Endothelial cell of umbilical vein (primary cell): Measurements from ENCODE around the gene FNDC3A. TPM values are rescaled to one million over a fixed set of nuclear protein-coding genes. Genes with fewer than 3 reads are reported as not detected.

Experiments
- BruUV-seq: library from RNA; stranded (reverse); fragments of 400-500 nt; replicated peaks from 2 replicates; lab custom pipeline; 2021; lab: Mats Ljungman, UMichigan
- CTCF ChIA-PET: fragments of 300-600, 350-600 bp; sonication (Branson Sonifier 250); formaldehyde crosslinking; loops from one replicate; lab custom pipeline; 2021; ENCODE audit warnings: antibody characterized with exemption, inconsistent platforms; lab: Charles Lee
- POLR2A ChIA-PET: fragments of 300-600, 350-600 bp; sonication (Branson Sonifier 250); formaldehyde crosslinking; loops from one replicate; lab custom pipeline; 2021; ENCODE audit warnings: antibody characterized with exemption, inconsistent platforms; lab: Charles Lee
- DNase-seq: peaks from one replicate; pipeline ENCODE4 v3.0.0-alpha.2; 2011; ENCODE audit warnings: low read depth, low spot score
- FAIRE-seq: peaks from 2 replicates; lab custom pipeline; 2011; peaks lifted over from hg19 to GRCh38; lab: Jason Lieb, UNC
- H2AFZ ChIP-seq: 2 replicates; pipeline ENCODE4 v1.6.0; 2012; ENCODE audit warnings: low read depth, low read length, control low read depth, inconsistent platforms
- H3K27ac ChIP-seq: 2 replicates; pipeline ENCODE4 v1.5.1; 2011; ENCODE audit warnings: low read depth, mild to moderate bottlenecking, control low read depth, low read length, moderate library complexity; ENCODE audit not compliant: insufficient read depth
- H3K27me3 ChIP-seq, 2 experiments: 2 replicates each; pipeline versions ENCODE4 v1.6.0 to v1.6.1; 2011; ENCODE audit warnings: low read length in 2 of 2, mixed read lengths in 1 of 2; ENCODE audit not compliant: control insufficient read depth in 2 of 2, insufficient read depth in 2 of 2
- H3K36me3 ChIP-seq, 2 experiments: 2 replicates in 1 of 2; 3 replicates in 1 of 2; pipeline ENCODE4 v1.5.1; 2011; ENCODE audit warnings: low read length in 2 of 2, mild to moderate bottlenecking in 1 of 2, moderate library complexity in 1 of 2; ENCODE audit not compliant: control insufficient read depth in 2 of 2, insufficient read depth in 2 of 2; ENCODE audit errors: extremely low read depth in 1 of 2
- H3K4me1 ChIP-seq: 3 replicates; pipeline ENCODE4 v1.5.1; 2011; ENCODE audit warnings: mild to moderate bottlenecking, low read length; ENCODE audit not compliant: control insufficient read depth, insufficient read depth; ENCODE audit errors: extremely low read depth
- H3K4me2 ChIP-seq: 2 replicates; pipeline ENCODE4 v1.6.1; 2011; ENCODE audit warnings: low read length, control low read depth, mixed read lengths; ENCODE audit not compliant: insufficient read depth
- H3K4me3 ChIP-seq, 3 experiments: fragments of 200-600 bp in 1 of 3; sonication (generic), shearing (Covaris generic) in 1 of 3; replicated peaks in 1 of 3; 2 replicates each; pipeline ENCODE4 v1.5.1; 2011 to 2016; ENCODE audit warnings: control low read depth in 3 of 3, low read length in 3 of 3, mild to moderate bottlenecking in 2 of 3, inconsistent platforms in 1 of 3, low read depth in 1 of 3, moderate library complexity in 1 of 3; ENCODE audit not compliant: insufficient read depth in 1 of 3
- H3K79me2 ChIP-seq: 2 replicates; pipeline ENCODE4 v1.6.0; 2012; ENCODE audit warnings: low read length, inconsistent platforms; ENCODE audit not compliant: control insufficient read depth, insufficient read depth
- H3K9ac ChIP-seq: replicated peaks from 2 replicates; pipeline ENCODE3; 2011; ENCODE audit warnings: low read length, control low read depth; ENCODE audit not compliant: insufficient read depth; ENCODE audit errors: extremely low read depth
- H3K9me1 ChIP-seq: replicated peaks from 3 replicates; pipeline ENCODE4 v1.6.0; 2011; ENCODE audit warnings: mild to moderate bottlenecking, low read length; ENCODE audit not compliant: control insufficient read depth, insufficient read depth; ENCODE audit errors: extremely low read depth
- H3K9me3 ChIP-seq: replicated peaks from 2 replicates; pipeline ENCODE4 v1.5.1; 2012; ENCODE audit warnings: low read length, inconsistent platforms; ENCODE audit not compliant: control insufficient read depth, insufficient read depth
- H4K20me1 ChIP-seq: replicated peaks from 2 replicates; pipeline ENCODE3; 2011; ENCODE audit warnings: mild to moderate bottlenecking, low read length; ENCODE audit not compliant: control insufficient read depth, insufficient read depth; ENCODE audit errors: extremely low read depth
- EZH2 ChIP-seq: IDR thresholded peaks from 2 replicates; pipeline ENCODE4 v1.6.1; 2012; ENCODE audit warnings: borderline replicate concordance, low read depth, mild to moderate bottlenecking, moderate library complexity, low read length, inconsistent platforms; ENCODE audit not compliant: severe bottlenecking
- FOS ChIP-seq: IDR thresholded peaks from 2 replicates; pipeline ENCODE4 v1.6.1; 2011; ENCODE audit warnings: mild to moderate bottlenecking, low read length, moderate library complexity, borderline replicate concordance; ENCODE audit not compliant: insufficient read depth
- JUN ChIP-seq: IDR thresholded peaks from 2 replicates; pipeline ENCODE4 v1.6.1; 2011; ENCODE audit warnings: borderline replicate concordance, low read depth; ENCODE audit not compliant: insufficient read length, insufficient read depth
- MYC ChIP-seq: IDR thresholded peaks from one replicate; pipeline ENCODE4 v1.6.1; 2011; ENCODE audit warnings: mild to moderate bottlenecking, low read depth, low read length
- POLR2A ChIP-seq: IDR thresholded peaks from 2 replicates; pipeline ENCODE4 v1.6.1; 2012; ENCODE audit warnings: low read depth, mild to moderate bottlenecking, control low read depth, low read length
- POLR2AphosphoS5 ChIP-seq: IDR thresholded peaks from 2 replicates; pipeline ENCODE4 v1.6.1; 2012; ENCODE audit warnings: low read depth, mild to moderate bottlenecking, control low read depth, low read length, moderate library complexity; ENCODE audit not compliant: insufficient read depth
- dilution Hi-C: fragments of 300-500 bp; cut with MboI; formaldehyde crosslinking; loops from one replicate; pipeline ENCODE4 v1.15.0; 2019; ENCODE audit warnings: low sequenced_read_pairs; ENCODE audit not compliant: extremely low pct_ligation_motif_present
- intact Hi-C: fragments of 100-400 bp; cut with micrococcal nuclease; formaldehyde crosslinking; loops from one replicate; pipeline ENCODE4 v1.10.0; 2022
- polyA plus RNA-seq, 4 experiments: library from polyadenylated mRNA; depleted of rRNA in 3 of 4; stranded (reverse) in 3 of 4; unstranded in 1 of 4; fragments of >200 nt; gene quantifications; 2 replicates each; pipeline versions ENCODE4 v1.2.1 to v1.2.3, GENCODE V29; 2011 to 2012; ENCODE audit warnings: missing spikeins in 1 of 4
- total RNA-seq: library from RNA; stranded (reverse); gene quantifications from 2 replicates; pipeline ENCODE4 v1.2.3, GENCODE V29; 2021
- TF ChIP-seq, protein P1 (sequence below), 2 donors: IDR thresholded peaks; 1 replicate in 1 of 2; 2 replicates in 1 of 2; pipeline ENCODE4 v1.5.1; 2011; ENCODE audit warnings: low read length in 2 of 2, mild to moderate bottlenecking in 2 of 2, moderate library complexity in 2 of 2, control low read depth in 1 of 2, inconsistent platforms in 1 of 2, low read depth in 1 of 2; ENCODE audit not compliant: insufficient read depth in 1 of 2; ENCODE audit errors: extremely low read depth in 1 of 2
- TF ChIP-seq, protein P2 (sequence below): IDR thresholded peaks from 2 replicates; pipeline ENCODE4 v1.6.1; 2011; ENCODE audit not compliant: insufficient read depth, insufficient read length

The FNDC3A gene
- total and polyA plus RNA-seq, 2 donors (not counting 3 experiments of a cell fraction or from before 2014, with no cell fraction given) = 26.3 to 50.8 TPM

DNA sequence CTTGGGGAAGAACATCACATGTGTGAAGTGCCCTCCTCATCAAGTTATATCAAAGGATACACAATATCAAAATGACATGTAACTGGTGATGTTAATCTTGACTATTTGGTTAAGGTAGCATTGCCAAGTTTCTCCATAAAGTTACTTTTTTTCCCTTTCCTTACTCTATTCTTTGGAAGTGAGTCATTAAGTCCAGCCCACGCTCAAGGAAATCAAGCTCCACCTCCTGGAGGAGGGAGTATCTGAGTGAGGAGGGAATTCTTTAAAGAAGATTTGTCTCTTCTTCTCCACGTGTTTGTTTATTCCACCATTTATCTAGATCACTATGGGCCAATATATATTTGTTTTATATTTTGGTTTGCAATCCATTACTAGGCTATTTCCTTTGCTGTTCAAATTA, 33.6 kb upstream of the FNDC3A start:
- no TSS peak for BruUV-seq
- Histone ChIP-seq H4K20me1 (no peaks in the 10 kb centered on the region), H3K36me3 (no peaks in the 10 kb centered on the region), H3K4me3 (no peak overlapping the region), H3K4me1 (peaks cover 3% of the 10 kb centered on the region), H3K9me1 (no peaks in the 10 kb centered on the region), H2AFZ (no peak overlapping the region), H3K9ac (no peak overlapping the region), H3K27me3 (no peaks in the 10 kb centered on the region), H3K79me2 (no peaks in the 10 kb centered on the region), H3K27ac (no peak overlapping the region), H3K9me3 (no peaks in the 10 kb centered on the region), H3K4me2 (no peak overlapping the region)
- FAIRE-seq (peak; percentile 50), DNase-seq (peak; percentile 42)
- dilution Hi-C loops = no loop called here
- intact Hi-C loops = no loop called here
- no peak for TF ChIP-seq EZH2
- TF ChIP-seq, protein P1, sequence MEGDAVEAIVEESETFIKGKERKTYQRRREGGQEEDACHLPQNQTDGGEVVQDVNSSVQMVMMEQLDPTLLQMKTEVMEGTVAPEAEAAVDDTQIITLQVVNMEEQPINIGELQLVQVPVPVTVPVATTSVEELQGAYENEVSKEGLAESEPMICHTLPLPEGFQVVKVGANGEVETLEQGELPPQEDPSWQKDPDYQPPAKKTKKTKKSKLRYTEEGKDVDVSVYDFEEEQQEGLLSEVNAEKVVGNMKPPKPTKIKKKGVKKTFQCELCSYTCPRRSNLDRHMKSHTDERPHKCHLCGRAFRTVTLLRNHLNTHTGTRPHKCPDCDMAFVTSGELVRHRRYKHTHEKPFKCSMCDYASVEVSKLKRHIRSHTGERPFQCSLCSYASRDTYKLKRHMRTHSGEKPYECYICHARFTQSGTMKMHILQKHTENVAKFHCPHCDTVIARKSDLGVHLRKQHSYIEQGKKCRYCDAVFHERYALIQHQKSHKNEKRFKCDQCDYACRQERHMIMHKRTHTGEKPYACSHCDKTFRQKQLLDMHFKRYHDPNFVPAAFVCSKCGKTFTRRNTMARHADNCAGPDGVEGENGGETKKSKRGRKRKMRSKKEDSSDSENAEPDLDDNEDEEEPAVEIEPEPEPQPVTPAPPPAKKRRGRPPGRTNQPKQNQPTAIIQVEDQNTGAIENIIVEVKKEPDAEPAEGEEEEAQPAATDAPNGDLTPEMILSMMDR (IDR thresholded peaks at IDR 0.05; ENCODE audit: extremely low read depth in 1 of 2, insufficient read depth in 1 of 2, low read depth in 1 of 2, low read length in 2 of 2) = no peak
- no peak for TF ChIP-seq JUN
- TF ChIP-seq, protein P2, sequence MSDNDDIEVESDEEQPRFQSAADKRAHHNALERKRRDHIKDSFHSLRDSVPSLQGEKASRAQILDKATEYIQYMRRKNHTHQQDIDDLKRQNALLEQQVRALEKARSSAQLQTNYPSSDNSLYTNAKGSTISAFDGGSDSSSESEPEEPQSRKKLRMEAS = no peak
- peak; percentile 44 for TF ChIP-seq FOS
- TF ChIP-seq POLR2AphosphoS5 = no peak
- no peak for TF ChIP-seq POLR2A
- TF ChIP-seq MYC = no peak
- ChIA-PET POLR2A (no interaction called here), CTCF (no interaction called here)
